ENCODE measurements around the gene TNFRSF4.
"Not testable (repeated sequence)": the region's sequence is repeated elsewhere in the genome, so short reads cannot be mapped to it uniquely, and the experiment has no call there.

GRCh38 chr1:1176063-1176761, 37.7 kb downstream of the TNFRSF4 start:
- TF ChIP-seq SREBF2 (CRISPR knock-in tag; IDR thresholded peaks at IDR 0.05); CTCF (IDR thresholded peaks at IDR 0.05 in 2 of 3, conservative IDR thresholded peaks at IDR 0.05 in 1 of 3; ENCODE audit: insufficient read depth in 2 of 3, low read depth in 1 of 3, low read length in 3 of 3); ZNF512 (tag; IDR thresholded peaks at IDR 0.05); ZZZ3 (IDR thresholded peaks at IDR 0.05); MEF2D (tag; conservative IDR thresholded peaks at IDR 0.05; ENCODE audit: low read depth); POLR2A (conservative IDR thresholded peaks at IDR 0.05); ELK1 (CRISPR knock-in tag; IDR thresholded peaks at IDR 0.05); GATA2 (CRISPR knock-in tag; IDR thresholded peaks at IDR 0.05); CC2D1A (IDR thresholded peaks at IDR 0.05): not testable (repeated sequence)

All from K562 (cell line).